Thyroid gland (tissue), 4 donors: Measurements from ENCODE around the gene CHM. TPM values are rescaled to one million over a fixed set of nuclear protein-coding genes. Genes with fewer than 3 reads are reported as not detected.

Source experiments
- DNase-seq, 2 donors: peaks; one replicate each; pipeline ENCODE4 v3.0.0-alpha.2; 2019
- H3K27ac ChIP-seq, 3 donors: fragments of 200-600 bp; sonication (generic); 1 replicate in 2 of 3; 2 replicates in 1 of 3; pipeline ENCODE4 v1.5.1; 2016 to 2019; ENCODE audit warnings: mild to moderate bottlenecking in 1 of 3, moderate library complexity in 1 of 3
- H3K27me3 ChIP-seq: fragments of 200-600 bp; sonication (generic); one replicate; pipeline ENCODE4 v1.5.1; 2019
- H3K36me3 ChIP-seq, 2 donors: fragments of 200-600 bp; sonication (generic); one replicate each; pipeline ENCODE4 v1.5.1; 2016 to 2019
- H3K4me1 ChIP-seq, 2 donors: fragments of 200-600 bp; sonication (generic); one replicate each; pipeline ENCODE4 v1.5.1; 2017 to 2019
- H3K4me3 ChIP-seq, 3 donors: fragments of 200-600 bp; sonication (generic); replicated peaks in 1 of 3; 1 replicate in 2 of 3; 2 replicates in 1 of 3; pipeline ENCODE4 v1.5.1; 2016; ENCODE audit warnings: mild to moderate bottlenecking in 1 of 3
- H3K9me3 ChIP-seq: fragments of 200-600 bp; sonication (generic); one replicate; pipeline ENCODE4 v1.5.1; 2017
- CTCF ChIP-seq, 6 experiments: fragments of 200-600 bp in 3 of 6; fragments of 450-650 bp in 3 of 6; sonication (generic) in 3 of 6; IDR thresholded peaks; one replicate each; pipeline ENCODE4 v1.5.1; 2016 to 2019; ENCODE audit warnings: antibody characterized with exemption in 6 of 6, mild to moderate bottlenecking in 2 of 6, inconsistent platforms in 1 of 6, moderate library complexity in 1 of 6
- POLR2A ChIP-seq, 2 donors: fragments of 450-650 bp; IDR thresholded peaks; one replicate each; pipeline ENCODE4 v1.6.1; 2017; ENCODE audit warnings: antibody characterized with exemption in 2 of 2, mild to moderate bottlenecking in 2 of 2, moderate library complexity in 1 of 2
- WGBS, 2 donors: methylation state at CpG; one replicate each; pipeline ENCODE4 v1.1.5; 2017; 5-methylcytosine and 5-hydroxymethylcytosine counted together
- intact Hi-C: fragments of 100-400 bp; cut with DNase I; formaldehyde crosslinking; loops from one replicate; pipeline ENCODE4 v1.15.1; 2023
- total RNA-seq, 4 donors: library from RNA; depleted of rRNA; stranded (reverse); fragments of >200 nt; gene quantifications; one replicate each; pipeline ENCODE4 v1.2.3, GENCODE V29; 2016

Gene CHM
- total RNA-seq: 10 to 100 TPM; 25.1 to 33.6 (median 30.8) TPM

- H3K27ac ChIP-seq: peak within 1 kb of the TSS in 2 of 3 donors; percentile 86 to 87
- peak within 1 kb of the TSS in 2 of 3 donors; percentile 25 to 73 for H3K4me3 ChIP-seq
- WGBS, 2 donors: 0% methylated on average over 25 of the region's 25 CpGs
- DNase-seq: peak; percentile 44 to 51
- H3K36me3 ChIP-seq: no peaks in the 10 kb centered on the region
- TF ChIP-seq CTCF (IDR thresholded peaks at IDR 0.05) (no peak), POLR2A (IDR thresholded peaks at IDR 0.05) (peak in 1 of 2 donors; percentile 59)
- H3K9me3 ChIP-seq: no peaks in the 10 kb centered on the region
- intact Hi-C loops: no loop called here
- H3K4me1 ChIP-seq: no peaks in the 10 kb centered on the region
- H3K27me3 ChIP-seq: peaks cover 5% of the 10 kb centered on the region
These were observed at the start of gene CHM for GRCh38 chrX:86047174-86047935. Gene CHM (minus strand): TSS chrX:86047558. CDS start chrX:86047532, 26 bp downstream.

GRCh38 chrX:86078650-86079049 is 31.3 kb upstream of the CHM start:
- H3K9me3 ChIP-seq: no peaks in the 10 kb centered on the region
- intact Hi-C loops: no loop called here
- no peaks in the 10 kb centered on the region for H3K4me1 ChIP-seq
- no peak overlapping the region for H3K4me3 ChIP-seq
- TF ChIP-seq POLR2A (IDR thresholded peaks at IDR 0.05) (no peak), CTCF (IDR thresholded peaks at IDR 0.05) (no peak)
- H3K27ac ChIP-seq: no peak overlapping the region
- WGBS, 2 donors: 55 to 68% methylated on average over 5 of the region's 5 CpGs
- no peaks in the 10 kb centered on the region for H3K36me3 ChIP-seq
- DNase-seq: no peak
- no peaks in the 10 kb centered on the region for H3K27me3 ChIP-seq

- DNase-seq: no peak
- intact Hi-C loops: no loop called here
- 69 to 79% methylated on average over 3 to 4 of the region's 4 CpGs for WGBS, 2 donors
- no peaks in the 10 kb centered on the region for H3K27me3 ChIP-seq
- no peak for TF ChIP-seq CTCF (IDR thresholded peaks at IDR 0.05)
- no peak for TF ChIP-seq POLR2A (IDR thresholded peaks at IDR 0.05)
- no peak overlapping the region for H3K4me3 ChIP-seq
- no peaks in the 10 kb centered on the region for H3K9me3 ChIP-seq
- no peak overlapping the region for H3K27ac ChIP-seq
- H3K36me3 ChIP-seq: no peaks in the 10 kb centered on the region
- no peaks in the 10 kb centered on the region for H3K4me1 ChIP-seq
These were observed 19.6 kb upstream of the CHM start for GRCh38 chrX:86066998-86067397.

- no peak for DNase-seq
- intact Hi-C loops: no loop called here
- TF ChIP-seq CTCF (IDR thresholded peaks at IDR 0.05) (no peak), POLR2A (IDR thresholded peaks at IDR 0.05) (no peak)
These were observed 14.0 kb upstream of the CHM start for GRCh38 chrX:86061407-86061806.

GRCh38 chrX:86051741-86052140 is 4.4 kb upstream of the CHM start:
- TF ChIP-seq CTCF (IDR thresholded peaks at IDR 0.05): no peak
- no peak for TF ChIP-seq POLR2A (IDR thresholded peaks at IDR 0.05)
- WGBS, 2 donors: 72 to 76% methylated on average over 2 of the region's 2 CpGs
- DNase-seq: no peak
- H3K4me1 ChIP-seq: no peaks in the 10 kb centered on the region
- H3K4me3 ChIP-seq: no peak overlapping the region
- no peaks in the 10 kb centered on the region for H3K36me3 ChIP-seq
- no peaks in the 10 kb centered on the region for H3K9me3 ChIP-seq
- intact Hi-C loops: no loop called here
- peaks cover 5% of the 10 kb centered on the region for H3K27me3 ChIP-seq
- H3K27ac ChIP-seq: no peak overlapping the region

More at GRCh38 chrX:86061407-86061806, 14.0 kb upstream of the CHM start:
- H3K27me3 ChIP-seq: no peaks in the 10 kb centered on the region
- no peaks in the 10 kb centered on the region for H3K4me1 ChIP-seq
- no peak overlapping the region for H3K4me3 ChIP-seq
- no peak overlapping the region for H3K27ac ChIP-seq
- no peaks in the 10 kb centered on the region for H3K9me3 ChIP-seq
- 77 to 83% methylated on average over 3 of the region's 3 CpGs for WGBS, 2 donors
- H3K36me3 ChIP-seq: no peaks in the 10 kb centered on the region
